Liver (tissue), 3 donors: ENCODE measurements around the gene DMRT1.

Experiments
- EGR1 ChIP-seq, 2 donors: IDR thresholded peaks; 2 replicates each; pipeline ENCODE4 v1.6.1; 2016 to 2018; ENCODE audit warnings: antibody characterized with exemption in 2 of 2, low read depth in 2 of 2
- FOXA2 ChIP-seq: IDR thresholded peaks from 2 replicates; pipeline ENCODE4 v1.6.1; 2016; ENCODE audit warnings: antibody characterized with exemption
- HNF4A ChIP-seq, 2 donors: conservative IDR thresholded peaks; 2 replicates each; pipeline ENCODE4 v1.6.1; 2016; ENCODE audit warnings: antibody characterized with exemption in 2 of 2, mild to moderate bottlenecking in 2 of 2
- JUND ChIP-seq, 2 donors: IDR thresholded peaks; 2 replicates each; pipeline ENCODE4 v1.6.1; 2016; ENCODE audit warnings: antibody characterized with exemption in 2 of 2
- RAD21 ChIP-seq, 2 donors: IDR thresholded peaks; 2 replicates each; pipeline ENCODE4 v1.6.1; 2016; ENCODE audit warnings: antibody characterized with exemption in 2 of 2, mild to moderate bottlenecking in 2 of 2
- RXRA ChIP-seq, 2 donors: IDR thresholded peaks; 2 replicates each; pipeline ENCODE4 v1.6.1; 2017 to 2018; ENCODE audit warnings: antibody characterized with exemption in 2 of 2, mild to moderate bottlenecking in 1 of 2
- SP1 ChIP-seq: IDR thresholded peaks from 2 replicates; pipeline ENCODE4 v1.6.1; 2018; ENCODE audit warnings: antibody characterized with exemption, mild to moderate bottlenecking
- TAF1 ChIP-seq: conservative IDR thresholded peaks from 2 replicates; pipeline ENCODE4 v1.6.1; 2016; ENCODE audit warnings: antibody characterized with exemption, mild to moderate bottlenecking
- YY1 ChIP-seq: IDR thresholded peaks from 2 replicates; pipeline ENCODE4 v1.6.1; 2016; ENCODE audit warnings: antibody characterized with exemption, mild to moderate bottlenecking
- TF ChIP-seq, protein P1 (sequence below): fragments of 150-350 bp; IDR thresholded peaks from 2 replicates; pipeline ENCODE4 v1.5.1; 2017; ENCODE audit warnings: improper control_type of control experiment, low read depth, low read length; ENCODE audit not compliant: missing input control
- TF ChIP-seq, protein P2 (sequence below): IDR thresholded peaks from 2 replicates; pipeline ENCODE4 v1.6.1; 2016; ENCODE audit warnings: antibody characterized with exemption, mild to moderate bottlenecking
- TF ChIP-seq, protein P3 (sequence below): IDR thresholded peaks from 2 replicates; pipeline ENCODE4 v1.6.1; 2016; ENCODE audit warnings: antibody characterized with exemption
- TF ChIP-seq, protein P4 (sequence below): IDR thresholded peaks from 2 replicates; pipeline ENCODE4 v1.6.1; 2016; ENCODE audit warnings: antibody characterized with exemption
- donor health status: healthy.
- donor health status: healthy.

DNA sequence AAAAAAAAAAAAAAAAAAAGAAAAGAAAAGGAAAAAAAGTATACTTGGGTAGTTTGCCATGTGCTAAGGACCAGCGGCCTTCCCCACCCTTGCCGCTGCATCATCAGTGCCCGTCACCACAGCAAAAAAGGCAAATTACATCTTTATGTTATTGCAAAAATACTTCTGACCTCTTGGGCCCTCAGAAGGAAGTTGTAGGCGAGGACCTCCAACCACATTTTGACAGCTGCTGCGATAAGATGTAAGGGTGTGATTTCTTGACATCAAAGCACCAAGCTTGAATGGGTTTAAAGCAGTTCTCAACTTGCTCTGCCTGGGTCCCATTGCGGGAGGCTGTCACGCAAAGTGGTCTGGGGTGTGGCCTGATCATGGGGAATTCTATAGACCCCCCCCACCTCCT lies 39.2 kb downstream of the DMRT1 start:
- TF ChIP-seq FOXA2: no peak
- TF ChIP-seq, protein P1, sequence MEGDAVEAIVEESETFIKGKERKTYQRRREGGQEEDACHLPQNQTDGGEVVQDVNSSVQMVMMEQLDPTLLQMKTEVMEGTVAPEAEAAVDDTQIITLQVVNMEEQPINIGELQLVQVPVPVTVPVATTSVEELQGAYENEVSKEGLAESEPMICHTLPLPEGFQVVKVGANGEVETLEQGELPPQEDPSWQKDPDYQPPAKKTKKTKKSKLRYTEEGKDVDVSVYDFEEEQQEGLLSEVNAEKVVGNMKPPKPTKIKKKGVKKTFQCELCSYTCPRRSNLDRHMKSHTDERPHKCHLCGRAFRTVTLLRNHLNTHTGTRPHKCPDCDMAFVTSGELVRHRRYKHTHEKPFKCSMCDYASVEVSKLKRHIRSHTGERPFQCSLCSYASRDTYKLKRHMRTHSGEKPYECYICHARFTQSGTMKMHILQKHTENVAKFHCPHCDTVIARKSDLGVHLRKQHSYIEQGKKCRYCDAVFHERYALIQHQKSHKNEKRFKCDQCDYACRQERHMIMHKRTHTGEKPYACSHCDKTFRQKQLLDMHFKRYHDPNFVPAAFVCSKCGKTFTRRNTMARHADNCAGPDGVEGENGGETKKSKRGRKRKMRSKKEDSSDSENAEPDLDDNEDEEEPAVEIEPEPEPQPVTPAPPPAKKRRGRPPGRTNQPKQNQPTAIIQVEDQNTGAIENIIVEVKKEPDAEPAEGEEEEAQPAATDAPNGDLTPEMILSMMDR: no peak
- TF ChIP-seq TAF1: no peak
- TF ChIP-seq, protein P2, sequence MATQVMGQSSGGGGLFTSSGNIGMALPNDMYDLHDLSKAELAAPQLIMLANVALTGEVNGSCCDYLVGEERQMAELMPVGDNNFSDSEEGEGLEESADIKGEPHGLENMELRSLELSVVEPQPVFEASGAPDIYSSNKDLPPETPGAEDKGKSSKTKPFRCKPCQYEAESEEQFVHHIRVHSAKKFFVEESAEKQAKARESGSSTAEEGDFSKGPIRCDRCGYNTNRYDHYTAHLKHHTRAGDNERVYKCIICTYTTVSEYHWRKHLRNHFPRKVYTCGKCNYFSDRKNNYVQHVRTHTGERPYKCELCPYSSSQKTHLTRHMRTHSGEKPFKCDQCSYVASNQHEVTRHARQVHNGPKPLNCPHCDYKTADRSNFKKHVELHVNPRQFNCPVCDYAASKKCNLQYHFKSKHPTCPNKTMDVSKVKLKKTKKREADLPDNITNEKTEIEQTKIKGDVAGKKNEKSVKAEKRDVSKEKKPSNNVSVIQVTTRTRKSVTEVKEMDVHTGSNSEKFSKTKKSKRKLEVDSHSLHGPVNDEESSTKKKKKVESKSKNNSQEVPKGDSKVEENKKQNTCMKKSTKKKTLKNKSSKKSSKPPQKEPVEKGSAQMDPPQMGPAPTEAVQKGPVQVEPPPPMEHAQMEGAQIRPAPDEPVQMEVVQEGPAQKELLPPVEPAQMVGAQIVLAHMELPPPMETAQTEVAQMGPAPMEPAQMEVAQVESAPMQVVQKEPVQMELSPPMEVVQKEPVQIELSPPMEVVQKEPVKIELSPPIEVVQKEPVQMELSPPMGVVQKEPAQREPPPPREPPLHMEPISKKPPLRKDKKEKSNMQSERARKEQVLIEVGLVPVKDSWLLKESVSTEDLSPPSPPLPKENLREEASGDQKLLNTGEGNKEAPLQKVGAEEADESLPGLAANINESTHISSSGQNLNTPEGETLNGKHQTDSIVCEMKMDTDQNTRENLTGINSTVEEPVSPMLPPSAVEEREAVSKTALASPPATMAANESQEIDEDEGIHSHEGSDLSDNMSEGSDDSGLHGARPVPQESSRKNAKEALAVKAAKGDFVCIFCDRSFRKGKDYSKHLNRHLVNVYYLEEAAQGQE: no peak
- no peak for TF ChIP-seq YY1
- TF ChIP-seq, protein P3, sequence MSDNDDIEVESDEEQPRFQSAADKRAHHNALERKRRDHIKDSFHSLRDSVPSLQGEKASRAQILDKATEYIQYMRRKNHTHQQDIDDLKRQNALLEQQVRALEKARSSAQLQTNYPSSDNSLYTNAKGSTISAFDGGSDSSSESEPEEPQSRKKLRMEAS: no peak
- TF ChIP-seq JUND (IDR thresholded peaks at IDR 0.05): no peak
- TF ChIP-seq, protein P4, sequence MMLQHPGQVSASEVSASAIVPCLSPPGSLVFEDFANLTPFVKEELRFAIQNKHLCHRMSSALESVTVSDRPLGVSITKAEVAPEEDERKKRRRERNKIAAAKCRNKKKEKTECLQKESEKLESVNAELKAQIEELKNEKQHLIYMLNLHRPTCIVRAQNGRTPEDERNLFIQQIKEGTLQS: no peak
- no peak for TF ChIP-seq SP1
- TF ChIP-seq RAD21 (IDR thresholded peaks at IDR 0.05): no peak
- TF ChIP-seq HNF4A (conservative IDR thresholded peaks at IDR 0.05): no peak
- TF ChIP-seq EGR1 (IDR thresholded peaks at IDR 0.05; ENCODE audit: low read depth in 2 of 2): no peak
- TF ChIP-seq RXRA (IDR thresholded peaks at IDR 0.05): no peak
